Tibial artery (tissue), 4 donors: ENCODE data around the gene CNTRL.
A peak's percentile ranks its signal among the peaks of the same experiment; 100 is the strongest.
"Not testable (repeated sequence)": the region's sequence is repeated elsewhere in the genome, so short reads cannot be mapped to it uniquely, and the experiment has no call there.

Experiments
- DNase-seq, 2 donors: peaks; one replicate each; pipeline ENCODE4 v3.0.0-alpha.2; 2019
- H3K27ac ChIP-seq, 2 donors: fragments of 200-600 bp; sonication (generic) in 1 of 2; 1 replicate in 1 of 2; 2 replicates in 1 of 2; pipeline ENCODE4 v1.5.1; 2018 to 2019; ENCODE audit warnings: mild to moderate bottlenecking in 1 of 2
- H3K27me3 ChIP-seq, 2 donors: fragments of 200-600 bp; sonication (generic) in 1 of 2; one replicate each; pipeline versions ENCODE4 v1.5.1 to v1.6.0; 2016 to 2019
- H3K36me3 ChIP-seq, 3 donors: fragments of 200-600 bp; sonication (generic) in 2 of 3; one replicate each; pipeline ENCODE4 v1.5.1; 2016 to 2019; ENCODE audit warnings: mild to moderate bottlenecking in 2 of 3
- H3K4me1 ChIP-seq, 4 donors: fragments of 200-600 bp; sonication (generic) in 2 of 4; 1 replicate in 3 of 4; 2 replicates in 1 of 4; pipeline ENCODE4 v1.5.1; 2016 to 2019
- H3K4me3 ChIP-seq, 2 donors: fragments of 200-600 bp; sonication (generic) in 1 of 2; 1 replicate in 1 of 2; 2 replicates in 1 of 2; pipeline ENCODE4 v1.5.1; 2018 to 2019; ENCODE audit warnings: mild to moderate bottlenecking in 2 of 2
- H3K9me3 ChIP-seq, 3 donors: fragments of 200-600 bp; sonication (generic) in 1 of 3; one replicate each; pipeline ENCODE4 v1.5.1; 2016 to 2019
- CTCF ChIP-seq, 2 experiments: fragments of 200-600 bp in 1 of 2; fragments of 450-650 bp in 1 of 2; IDR thresholded peaks; one replicate each; pipeline ENCODE4 v1.5.1; 2017 to 2019; ENCODE audit warnings: antibody characterized with exemption in 2 of 2, mild to moderate bottlenecking in 1 of 2, moderate library complexity in 1 of 2
- intact Hi-C: fragments of 100-400 bp; cut with DNase I; formaldehyde crosslinking; loops from one replicate; pipeline ENCODE4 v1.15.0; 2023; ENCODE audit warnings: low total_unique reads

CNTRL gene

GRCh38 chr9:121122246-121123032 lies 47.7 kb downstream of the CNTRL start:
- intact Hi-C loops = no loop called here
- no peak for TF ChIP-seq CTCF (IDR thresholded peaks at IDR 0.05)
- H3K4me1 ChIP-seq = peaks cover 0 to 11% (median 0%) of the 10 kb centered on the region in 4 donors
- peaks cover 0 to 12% (median 6%) of the 10 kb centered on the region in 3 donors for H3K36me3 ChIP-seq
- no peaks in the 10 kb centered on the region for H3K27me3 ChIP-seq
- no peak for DNase-seq
- H3K9me3 ChIP-seq = no peaks in the 10 kb centered on the region
- peak overlapping the region in 1 of 2 donors; percentile 48 for H3K27ac ChIP-seq
- H3K4me3 ChIP-seq = peak overlapping the region; percentile 42 to 46

GRCh38 chr9:121123816-121124535 lies 49.2 kb downstream of the CNTRL start:
- Histone ChIP-seq H3K4me1 (peaks cover 0 to 11% (median 0%) of the 10 kb centered on the region in 4 donors), H3K36me3 (peaks cover 0 to 12% (median 12%) of the 10 kb centered on the region in 3 donors), H3K4me3 (no peak overlapping the region), H3K9me3 (no peaks in the 10 kb centered on the region), H3K27ac (no peak overlapping the region), H3K27me3 (no peaks in the 10 kb centered on the region)
- no peak for TF ChIP-seq CTCF (IDR thresholded peaks at IDR 0.05)
- DNase-seq = no peak
- intact Hi-C loops = no loop called here

- Histone ChIP-seq H3K4me1 (peaks cover 0 to 11% (median 0%) of the 10 kb centered on the region in 4 donors), H3K27me3 (no peaks in the 10 kb centered on the region), H3K36me3 (peaks cover 0 to 12% (median 12%) of the 10 kb centered on the region in 3 donors), H3K9me3 (no peaks in the 10 kb centered on the region), H3K4me3 (no peak overlapping the region), H3K27ac (no peak overlapping the region)
- no peak for DNase-seq
- TF ChIP-seq CTCF (IDR thresholded peaks at IDR 0.05) = no peak
- intact Hi-C loops = no loop called here
These were observed 50.8 kb downstream of the CNTRL start for GRCh38 chr9:121125590-121125989.

GRCh38 chr9:121129384-121129783 lies 54.6 kb downstream of the CNTRL start:
- H3K27ac ChIP-seq, H3K9me3 ChIP-seq, H3K27me3 ChIP-seq, DNase-seq, intact Hi-C loops, H3K4me3 ChIP-seq, H3K4me1 ChIP-seq: not testable (repeated sequence)
- peaks cover 4 to 27% (median 17%) of the 10 kb centered on the region in 3 donors for H3K36me3 ChIP-seq

- intact Hi-C loops = no loop called here
- no peak overlapping the region for H3K27ac ChIP-seq
- DNase-seq = no peak
These were observed 58.5 kb downstream of the CNTRL start for GRCh38 chr9:121133104-121133816.

More at GRCh38 chr9:121133104-121133816, 58.5 kb downstream of the CNTRL start:
- no peak overlapping the region for H3K4me3 ChIP-seq
- no peaks in the 10 kb centered on the region for H3K27me3 ChIP-seq
- no peak for TF ChIP-seq CTCF (IDR thresholded peaks at IDR 0.05)
- no peaks in the 10 kb centered on the region for H3K9me3 ChIP-seq
- peaks cover 9 to 40% (median 22%) of the 10 kb centered on the region in 3 donors for H3K36me3 ChIP-seq
- H3K4me1 ChIP-seq = no peaks in the 10 kb centered on the region
